HCT116 (cell line): Measurements from ENCODE around the gene KIRREL3. TPM values are rescaled to one million over a fixed set of nuclear protein-coding genes. Genes with fewer than 3 reads are reported as not detected.

Experiments used
- ATAC-seq: fragments of 200-7000 bp; cut with Tn5 transposase; 2 replicates; pipeline ENCODE4 v1.9.1; 2020; ENCODE audit warnings: mild to moderate bottlenecking, moderate library complexity
- BruUV-seq: library from RNA; stranded (reverse); fragments of 400-500 nt; replicated peaks from 2 replicates; lab custom pipeline; 2021; lab: Mats Ljungman, UMichigan
- CTCF ChIA-PET: fragments of 300-600 bp; sonication (Branson Sonifier 250); formaldehyde crosslinking; loops from one replicate; lab custom pipeline; 2021; ENCODE audit warnings: antibody characterized with exemption; lab: Charles Lee
- POLR2A ChIA-PET: fragments of 300-600, 350-600 bp; sonication (Branson Sonifier 250); formaldehyde crosslinking; loops from one replicate; lab custom pipeline; 2021; ENCODE audit warnings: antibody characterized with exemption; lab: Charles Lee
- RAD21 ChIA-PET, 2 experiments: fragments of 300-600 bp; sonication (Branson Sonifier 250); formaldehyde crosslinking; loops; one replicate each; lab custom pipeline; 2023; ENCODE audit warnings: low total read pairs in 2 of 2; ENCODE audit not compliant: uncharacterized antibody in 2 of 2, unreplicated experiment in 2 of 2, low non-redundant PET in 1 of 2; lab: Charles Lee
- DNase-seq: peaks from one replicate; pipeline ENCODE4 v3.0.0-alpha.2; 2010; ENCODE audit warnings: low read depth, low spot score
- H2AFZ ChIP-seq: fragments of 200-600 bp; shearing (Covaris generic), sonication (generic); 2 replicates; pipeline ENCODE4 v1.6.1; 2017; ENCODE audit warnings: low read depth, mixed run types, mixed read lengths, antibody characterized with exemption, low read length; ENCODE audit not compliant: poor library complexity, severe bottlenecking
- H3K27ac ChIP-seq: 2 replicates; pipeline ENCODE4 v1.5.1; 2012; ENCODE audit warnings: low read depth, low read length
- H3K27me3 ChIP-seq: fragments of 200-600 bp; sonication (generic); 2 replicates; pipeline ENCODE4 v1.6.1; 2016; ENCODE audit warnings: mixed run types, low read length, mixed read lengths; ENCODE audit not compliant: insufficient read depth
- H3K36me3 ChIP-seq, 2 experiments: fragments of 200-500 bp in 1 of 2; fragments of 200-600 bp in 1 of 2; sonication (Bioruptor generic) in 1 of 2; sonication (generic) in 1 of 2; 2 replicates each; pipeline versions ENCODE4 v1.5.1 to v1.6.1; 2014 to 2016; ENCODE audit warnings: low read length in 2 of 2, inconsistent platforms in 1 of 2, mixed read lengths in 1 of 2, mixed run types in 1 of 2; ENCODE audit not compliant: insufficient read depth in 2 of 2, control insufficient read depth in 1 of 2
- H3K4me1 ChIP-seq, 2 experiments: fragments of 200-600 bp in 1 of 2; sonication (generic) in 1 of 2; 2 replicates each; pipeline versions ENCODE4 v1.5.1 to v1.6.1; 2012 to 2017; ENCODE audit warnings: low read length in 2 of 2, inconsistent platforms in 1 of 2, mild to moderate bottlenecking in 1 of 2, mixed read lengths in 1 of 2, mixed run types in 1 of 2, moderate library complexity in 1 of 2; ENCODE audit not compliant: insufficient read depth in 2 of 2, control insufficient read depth in 1 of 2
- H3K4me2 ChIP-seq: fragments of 200-600 bp; sonication (generic); 2 replicates; pipeline ENCODE4 v1.6.1; 2017; ENCODE audit warnings: mixed run types, low read length, mixed read lengths
- H3K4me3 ChIP-seq, 2 experiments: fragments of 200-600 bp in 1 of 2; sonication (generic) in 1 of 2; replicated peaks in 1 of 2; 2 replicates each; pipeline ENCODE4 v1.5.1; 2011 to 2016; ENCODE audit warnings: low read length in 2 of 2, control low read depth in 1 of 2, low read depth in 1 of 2, mild to moderate bottlenecking in 1 of 2, mixed read lengths in 1 of 2, mixed run types in 1 of 2
- H3K79me2 ChIP-seq: fragments of 200-600 bp; sonication (generic); 2 replicates; pipeline ENCODE4 v1.6.1; 2017; ENCODE audit warnings: mild to moderate bottlenecking, mixed run types, low read length, moderate library complexity, mixed read lengths; ENCODE audit not compliant: insufficient read depth
- H3K9ac ChIP-seq: fragments of 200-600 bp; sonication (generic); 2 replicates; pipeline ENCODE4 v1.6.1; 2016; ENCODE audit warnings: low read length, mixed read lengths
- H3K9me2 ChIP-seq: fragments of 200-600 bp; sonication (generic), shearing (Covaris generic); 2 replicates; pipeline ENCODE4 v1.6.1; 2017; ENCODE audit warnings: mixed run types, mild to moderate bottlenecking, moderate library complexity; ENCODE audit not compliant: insufficient read depth
- H3K9me3 ChIP-seq, 2 experiments: fragments of 200-500 bp in 1 of 2; fragments of 200-600 bp in 1 of 2; sonication (Bioruptor generic) in 1 of 2; sonication (generic) in 1 of 2; 2 replicates each; pipeline ENCODE4 v1.6.1; 2014 to 2017; ENCODE audit warnings: low read length in 2 of 2, mixed read lengths in 2 of 2, inconsistent platforms in 1 of 2, low read depth in 1 of 2, mild to moderate bottlenecking in 1 of 2, mixed run types in 1 of 2, moderate library complexity in 1 of 2; ENCODE audit not compliant: control insufficient read depth in 1 of 2, insufficient read depth in 1 of 2
- H4K20me1 ChIP-seq: fragments of 200-600 bp; sonication (generic), shearing (Covaris generic); 2 replicates; pipeline ENCODE4 v1.6.1; 2017; ENCODE audit warnings: mixed run types, mild to moderate bottlenecking, moderate library complexity; ENCODE audit not compliant: insufficient read depth
- ATF3 ChIP-seq: IDR thresholded peaks from 2 replicates; pipeline ENCODE4 v1.6.1; 2012
- CEBPB ChIP-seq: IDR thresholded peaks from 2 replicates; pipeline ENCODE4 v1.6.1; 2012; ENCODE audit warnings: low read depth
- FOSL1 ChIP-seq: IDR thresholded peaks from 2 replicates; pipeline ENCODE4 v1.6.1; 2012; ENCODE audit warnings: low read depth
- RAD21 ChIP-seq: IDR thresholded peaks from 2 replicates; pipeline ENCODE4 v1.6.1; 2012; ENCODE audit warnings: low read depth, mild to moderate bottlenecking
- SIN3A ChIP-seq: IDR thresholded peaks from 2 replicates; pipeline ENCODE4 v1.6.1; 2012; ENCODE audit warnings: low read depth
- intact Hi-C: fragments of 100-400 bp; cut with micrococcal nuclease; formaldehyde crosslinking; loops from 2 replicates; pipeline ENCODE4 v1.10.0; 2022
- total RNA-seq: library from RNA; stranded (reverse); gene quantifications from one replicate; pipeline ENCODE4 v1.2.1, GENCODE V29; 2021; ENCODE audit not compliant: unreplicated experiment

Gene KIRREL3
- total RNA-seq, 1 experiment from 2014 or later: not detected

- POLR2A ChIA-PET: no interaction called here
These were observed 462.5 kb downstream of the KIRREL3 start for GRCh38 chr11:126538071-126538470.

GRCh38 chr11:126537492-126537891 lies 463.1 kb downstream of the KIRREL3 start:
- no peaks in the 10 kb centered on the region for H3K9me2 ChIP-seq
- TF ChIP-seq FOSL1 (no peak), RAD21 (no peak)
- H4K20me1 ChIP-seq: no peaks in the 10 kb centered on the region
- no peaks in the 10 kb centered on the region for H3K79me2 ChIP-seq
- POLR2A ChIA-PET: no interaction called here
- intact Hi-C loops: no loop called here
- H3K9me3 ChIP-seq: no peaks in the 10 kb centered on the region
- H3K4me1 ChIP-seq: no peaks in the 10 kb centered on the region
- H3K9ac ChIP-seq: no peak overlapping the region
- DNase-seq (no peak), ATAC-seq (no peak)
- H3K4me2 ChIP-seq: no peak overlapping the region
- no TSS peak for BruUV-seq
- H2AFZ ChIP-seq: no peak overlapping the region
- CTCF ChIA-PET: no interaction called here
- no peak overlapping the region for H3K4me3 ChIP-seq
- no peaks in the 10 kb centered on the region for H3K36me3 ChIP-seq
- RAD21 ChIA-PET: no interaction called here
- no peak overlapping the region for H3K27ac ChIP-seq
- peaks cover 53% of the 10 kb centered on the region for H3K27me3 ChIP-seq

More at GRCh38 chr11:126538071-126538470, 462.5 kb downstream of the KIRREL3 start:
- ATAC-seq (no peak), DNase-seq (no peak)
- Histone ChIP-seq H3K27me3 (peaks cover 57% of the 10 kb centered on the region), H3K79me2 (no peaks in the 10 kb centered on the region), H3K9me3 (no peaks in the 10 kb centered on the region), H3K36me3 (no peaks in the 10 kb centered on the region), H2AFZ (no peak overlapping the region), H3K9ac (no peak overlapping the region), H3K9me2 (no peaks in the 10 kb centered on the region), H3K4me3 (no peak overlapping the region), H3K4me2 (no peak overlapping the region), H3K4me1 (no peaks in the 10 kb centered on the region), H3K27ac (no peak overlapping the region), H4K20me1 (no peaks in the 10 kb centered on the region)
- no TSS peak for BruUV-seq
- intact Hi-C loops: no loop called here
- ChIA-PET RAD21 (no interaction called here), CTCF (no interaction called here)
- TF ChIP-seq ATF3: no peak
- no peak for TF ChIP-seq CEBPB
- TF ChIP-seq SIN3A: no peak
